HTERT RPE-1 (cell line): ENCODE measurements around the gene CELSR1.

Source experiments
- in situ Hi-C: fragments of 300-500 bp; cut with MboI; formaldehyde crosslinking; loops from 4 replicates; pipeline ENCODE4 v1.14.3; 2020; ENCODE audit warnings: low sequenced_read_pairs

CELSR1 gene, protein sequence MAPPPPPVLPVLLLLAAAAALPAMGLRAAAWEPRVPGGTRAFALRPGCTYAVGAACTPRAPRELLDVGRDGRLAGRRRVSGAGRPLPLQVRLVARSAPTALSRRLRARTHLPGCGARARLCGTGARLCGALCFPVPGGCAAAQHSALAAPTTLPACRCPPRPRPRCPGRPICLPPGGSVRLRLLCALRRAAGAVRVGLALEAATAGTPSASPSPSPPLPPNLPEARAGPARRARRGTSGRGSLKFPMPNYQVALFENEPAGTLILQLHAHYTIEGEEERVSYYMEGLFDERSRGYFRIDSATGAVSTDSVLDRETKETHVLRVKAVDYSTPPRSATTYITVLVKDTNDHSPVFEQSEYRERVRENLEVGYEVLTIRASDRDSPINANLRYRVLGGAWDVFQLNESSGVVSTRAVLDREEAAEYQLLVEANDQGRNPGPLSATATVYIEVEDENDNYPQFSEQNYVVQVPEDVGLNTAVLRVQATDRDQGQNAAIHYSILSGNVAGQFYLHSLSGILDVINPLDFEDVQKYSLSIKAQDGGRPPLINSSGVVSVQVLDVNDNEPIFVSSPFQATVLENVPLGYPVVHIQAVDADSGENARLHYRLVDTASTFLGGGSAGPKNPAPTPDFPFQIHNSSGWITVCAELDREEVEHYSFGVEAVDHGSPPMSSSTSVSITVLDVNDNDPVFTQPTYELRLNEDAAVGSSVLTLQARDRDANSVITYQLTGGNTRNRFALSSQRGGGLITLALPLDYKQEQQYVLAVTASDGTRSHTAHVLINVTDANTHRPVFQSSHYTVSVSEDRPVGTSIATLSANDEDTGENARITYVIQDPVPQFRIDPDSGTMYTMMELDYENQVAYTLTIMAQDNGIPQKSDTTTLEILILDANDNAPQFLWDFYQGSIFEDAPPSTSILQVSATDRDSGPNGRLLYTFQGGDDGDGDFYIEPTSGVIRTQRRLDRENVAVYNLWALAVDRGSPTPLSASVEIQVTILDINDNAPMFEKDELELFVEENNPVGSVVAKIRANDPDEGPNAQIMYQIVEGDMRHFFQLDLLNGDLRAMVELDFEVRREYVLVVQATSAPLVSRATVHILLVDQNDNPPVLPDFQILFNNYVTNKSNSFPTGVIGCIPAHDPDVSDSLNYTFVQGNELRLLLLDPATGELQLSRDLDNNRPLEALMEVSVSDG (N-terminal part only)

DNA sequence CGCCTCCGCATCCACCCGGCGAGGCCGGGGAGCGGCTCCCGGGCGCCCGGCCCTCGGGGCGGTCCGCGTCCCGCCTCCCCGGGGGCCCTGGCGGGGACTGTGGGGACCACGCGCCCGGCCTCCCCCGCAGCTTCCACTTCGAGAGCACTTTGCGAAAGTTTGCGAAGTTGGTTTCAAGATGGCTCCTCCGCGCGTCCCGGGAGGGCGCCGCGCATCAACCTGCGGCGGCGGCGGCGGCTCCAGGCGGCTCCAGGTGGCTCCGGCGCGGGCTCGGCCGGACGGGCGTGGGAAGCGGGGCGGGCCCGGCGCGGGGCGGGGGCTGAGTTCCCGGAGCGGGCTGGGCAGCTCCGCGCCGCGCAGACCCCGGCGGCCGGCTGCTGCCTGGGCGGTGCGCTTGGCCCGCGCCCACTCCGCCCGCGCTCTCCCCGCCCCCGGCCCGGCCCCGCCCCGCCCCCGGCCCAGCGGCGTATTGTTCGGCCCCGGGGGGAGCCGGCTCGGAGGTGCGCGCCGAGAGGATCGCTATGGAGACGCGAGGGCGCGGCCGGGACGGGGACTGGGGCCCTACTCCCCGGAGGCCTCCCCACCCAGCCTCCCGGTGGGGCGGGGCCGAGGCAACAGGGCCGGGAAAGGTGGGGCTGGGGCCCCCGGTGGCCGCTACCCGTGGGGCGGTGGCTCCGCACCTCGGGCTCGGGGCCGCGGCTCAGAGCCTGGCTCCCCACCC is at the start of gene CELSR1:
TSS of gene CELSR1 (minus strand) at position 396 of the 721 bp plus-strand sequence. CDS start 450 bp downstream, outside the sequence.
- in situ Hi-C loops = loop anchor here (25.0 kb wide), 1 partner anchor 175 kb away; no protein-coding TSS in a partner anchor

DNA sequence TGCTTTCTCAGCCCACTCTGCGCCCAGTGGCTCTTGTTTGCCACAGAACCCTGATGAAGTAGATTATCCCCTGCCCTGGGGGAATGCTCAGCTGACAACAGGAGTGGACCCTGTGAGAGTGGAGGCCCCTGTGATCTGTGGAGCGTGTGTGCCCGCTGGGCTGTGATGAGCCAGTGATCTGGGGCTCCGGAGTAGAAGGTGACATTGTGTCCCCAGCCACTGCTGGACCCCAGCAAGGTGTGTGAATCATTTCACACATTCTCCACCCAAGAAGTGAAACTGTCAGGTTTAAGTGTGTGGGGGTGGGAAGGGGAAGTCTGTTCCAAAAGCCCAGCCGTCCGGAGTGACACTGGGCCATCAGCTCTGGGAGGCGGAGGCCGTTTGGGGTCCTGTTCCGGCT is 49.6 kb upstream of the CELSR1 start:
- in situ Hi-C loops = no loop called here

DNA sequence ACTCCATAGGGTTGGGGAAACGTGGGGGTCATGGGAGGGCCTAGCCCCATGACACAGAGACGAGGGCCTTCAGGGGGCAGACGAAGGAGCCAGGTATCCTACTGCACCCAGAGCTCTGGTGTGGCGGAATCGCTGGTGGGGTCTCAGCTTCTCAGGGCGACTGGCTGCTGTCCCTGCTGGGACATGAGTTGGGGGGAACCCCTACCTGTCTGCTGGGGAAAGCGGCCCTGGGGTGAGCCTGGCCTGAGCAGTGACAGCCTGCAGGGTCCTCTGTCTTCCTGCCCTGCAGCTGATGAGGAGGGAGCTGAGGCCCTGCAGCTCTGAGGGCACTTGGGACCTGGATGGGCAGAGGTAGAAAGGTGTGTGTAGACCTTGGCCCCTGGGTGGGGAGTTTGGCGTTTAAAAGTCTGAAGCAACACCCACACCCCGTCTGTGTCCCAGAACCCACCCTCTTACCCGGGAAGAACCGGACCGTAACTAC is 49.2 kb upstream of the CELSR1 start:
- in situ Hi-C loops = no loop called here

DNA sequence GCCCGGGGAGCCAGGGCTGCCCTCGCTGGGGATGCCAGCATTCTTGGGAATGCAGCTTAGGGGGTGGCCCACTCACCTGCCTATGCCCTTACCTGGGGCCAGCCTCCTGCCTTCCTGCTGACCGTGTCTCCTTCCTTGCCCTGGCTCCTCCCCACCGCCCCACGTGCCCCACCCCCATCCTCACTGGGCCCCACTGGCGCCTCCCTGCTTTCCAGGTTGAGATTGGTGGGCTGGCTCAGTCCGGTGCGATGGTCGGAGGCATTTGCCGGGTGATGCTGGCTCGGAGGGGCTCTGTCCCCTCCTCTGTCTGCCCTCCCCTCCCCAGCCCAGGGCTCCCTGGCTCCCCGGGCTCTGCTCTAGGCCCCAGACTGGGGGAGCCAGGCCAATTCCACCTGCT is 48.7 kb upstream of the CELSR1 start:
- in situ Hi-C loops = no loop called here

DNA sequence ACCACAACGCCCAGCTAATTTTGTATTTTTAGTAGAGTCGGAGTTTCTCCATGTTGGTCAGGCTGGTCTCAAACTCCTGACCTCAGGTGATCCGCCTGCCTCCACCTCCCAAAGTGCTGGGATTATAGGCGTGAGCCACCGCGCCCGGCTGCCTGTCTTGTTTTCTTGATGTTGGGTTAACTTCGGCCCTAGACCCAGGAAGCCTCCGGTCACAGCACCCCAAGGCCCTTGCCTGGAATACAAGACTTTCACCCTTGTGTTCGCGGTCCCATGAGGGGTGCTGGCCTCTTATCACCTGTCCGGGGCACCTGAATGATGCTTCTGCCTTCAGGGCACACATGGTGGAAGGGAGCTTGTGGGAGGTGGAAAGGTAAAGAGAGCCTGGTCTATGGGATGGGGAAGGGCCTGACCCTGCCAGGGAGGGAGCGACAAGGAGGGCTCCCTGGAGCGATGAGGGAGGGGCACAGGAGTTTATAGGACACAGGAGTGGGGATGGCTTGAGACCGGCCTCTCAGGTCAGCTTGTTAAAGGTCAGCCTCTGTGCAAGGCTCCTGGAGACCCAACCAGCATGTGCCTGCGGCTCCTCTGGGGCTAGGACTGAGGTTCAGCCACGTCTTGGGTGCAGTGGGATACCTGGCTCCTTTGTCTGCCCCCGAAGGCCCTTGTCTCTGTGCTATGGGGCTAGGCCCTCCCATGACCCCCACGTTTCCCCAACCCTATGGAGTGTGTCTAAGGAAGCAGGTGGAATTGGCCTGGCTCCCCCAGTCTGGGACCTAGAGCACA is 48.1 kb upstream of the CELSR1 start:
- in situ Hi-C loops = no loop called here

DNA sequence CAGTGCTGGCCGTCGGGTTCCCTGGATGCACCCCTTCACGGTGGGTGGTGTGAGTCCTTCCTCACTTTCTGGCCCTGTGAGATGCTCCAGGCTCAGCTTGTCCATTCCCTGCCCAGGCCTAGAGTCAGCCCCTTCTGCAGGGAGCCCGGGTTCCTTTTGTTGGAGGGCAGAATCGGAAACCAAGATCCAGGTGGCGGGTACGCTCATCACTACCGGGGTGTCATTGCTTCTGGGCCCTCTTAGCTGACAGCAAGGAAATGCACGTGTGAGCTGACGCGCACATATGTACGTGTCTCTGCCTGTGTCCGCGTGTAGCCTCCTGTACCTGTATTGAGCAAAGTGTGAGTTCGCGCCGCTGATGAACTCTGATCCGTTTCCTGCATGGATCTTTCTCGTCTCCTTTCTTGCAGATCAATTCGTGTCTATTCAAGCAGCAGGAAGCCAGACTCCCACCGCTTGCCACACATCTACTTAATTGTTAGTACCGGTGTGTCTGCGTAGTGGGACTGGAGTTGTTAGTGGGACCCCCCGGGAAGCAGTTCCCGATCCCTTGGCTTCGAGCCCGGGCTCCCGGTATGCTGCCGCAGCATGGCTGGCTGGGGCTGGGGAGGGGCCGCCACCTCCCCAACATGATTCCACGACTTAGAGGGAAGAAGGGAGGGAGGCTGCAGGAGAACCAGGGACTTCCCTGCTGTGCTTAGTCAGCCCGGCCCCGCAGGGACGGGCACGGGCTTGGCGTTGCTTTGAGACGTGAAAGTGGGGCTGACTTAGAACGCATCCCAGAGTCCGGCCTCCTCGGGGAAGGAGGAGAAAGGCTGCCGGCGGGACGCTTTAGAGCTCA is 46.9 kb upstream of the CELSR1 start:
- in situ Hi-C loops = no loop called here

DNA sequence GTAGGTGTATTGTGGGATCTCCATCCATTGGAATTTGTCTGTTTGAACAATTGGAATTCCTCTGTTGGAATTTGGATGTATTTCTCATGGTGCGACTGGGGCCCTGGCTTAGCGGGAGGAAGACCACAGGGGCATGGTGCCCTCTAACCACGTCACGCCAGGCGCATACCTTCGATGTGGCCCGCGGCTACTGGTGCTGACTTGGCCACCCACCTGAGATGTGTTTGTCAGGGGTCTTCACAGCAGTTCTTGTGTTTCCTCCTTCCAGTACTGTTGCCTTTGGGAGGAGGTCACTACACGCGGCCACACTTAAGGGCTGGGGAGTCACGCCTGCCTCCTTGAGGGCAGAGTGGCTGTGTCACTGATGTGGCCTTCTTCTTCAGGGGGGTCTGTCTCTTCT is 46.2 kb upstream of the CELSR1 start:
- in situ Hi-C loops = no loop called here

DNA sequence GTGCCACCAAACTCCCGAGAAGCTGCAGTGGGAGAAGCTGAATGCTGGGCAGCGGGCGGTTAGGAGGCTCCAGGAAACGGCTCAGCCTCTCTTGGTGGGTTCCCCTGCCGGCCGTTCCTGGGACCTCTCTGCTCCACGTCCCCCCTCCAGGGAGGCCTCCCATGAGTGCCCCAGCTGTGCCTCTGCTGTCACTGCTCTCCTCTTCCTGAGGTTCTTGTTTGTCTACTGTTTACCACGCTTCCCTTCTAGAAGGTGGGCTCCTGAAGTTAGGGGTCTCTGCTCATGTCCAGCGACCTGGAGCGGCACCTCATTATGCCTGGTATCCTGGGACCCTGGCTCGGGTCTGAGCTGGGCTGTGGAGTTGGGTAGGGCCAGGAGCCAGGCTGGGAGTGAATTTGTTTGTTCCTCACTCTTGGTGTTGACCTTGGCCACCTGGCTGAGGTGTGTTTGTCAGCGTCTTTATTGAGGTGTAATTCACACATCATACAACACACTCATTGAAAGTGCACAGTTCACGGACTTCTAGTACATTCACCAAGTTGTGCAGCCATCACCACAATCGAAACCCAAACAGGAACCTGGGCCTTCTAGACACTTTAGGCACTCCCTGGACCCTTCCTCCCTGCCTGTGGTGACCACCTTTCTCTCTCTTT is 45.0 kb upstream of the CELSR1 start:
- in situ Hi-C loops = no loop called here

DNA sequence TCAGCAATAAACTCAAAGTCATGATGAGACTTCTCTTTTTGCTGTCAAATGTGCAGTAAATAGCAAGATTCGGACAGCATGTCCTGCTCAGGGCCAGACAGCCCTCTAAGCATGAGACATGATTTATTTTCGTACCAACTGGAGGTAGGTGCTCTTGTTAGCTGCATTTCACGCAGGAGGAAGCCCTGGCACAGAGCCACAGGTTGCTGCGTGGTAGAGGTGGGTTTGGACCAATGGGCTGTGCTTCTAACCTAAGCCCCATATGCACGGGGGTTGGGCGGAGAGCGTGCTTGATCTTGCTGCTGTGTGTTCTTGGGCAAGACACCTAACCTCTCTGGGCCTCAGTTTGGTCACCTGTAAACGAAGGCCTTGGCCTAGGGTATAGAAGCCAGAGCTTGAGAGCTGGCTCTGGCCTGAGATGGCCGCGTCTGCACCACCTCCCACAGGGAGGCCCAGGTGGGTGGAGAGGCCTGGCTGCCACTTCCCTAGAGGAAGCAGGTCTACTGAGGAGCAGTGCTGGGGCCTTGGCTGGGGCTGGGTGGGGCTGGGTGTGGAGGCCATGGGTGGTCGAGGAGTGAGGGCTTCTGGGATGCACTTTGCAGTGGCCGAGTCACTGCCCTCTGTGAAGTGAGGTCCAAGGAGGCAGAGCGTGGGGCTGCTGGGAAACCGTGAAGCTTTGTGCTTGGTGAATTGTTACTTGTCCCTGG is 44.3 kb upstream of the CELSR1 start:
- in situ Hi-C loops = no loop called here

DNA sequence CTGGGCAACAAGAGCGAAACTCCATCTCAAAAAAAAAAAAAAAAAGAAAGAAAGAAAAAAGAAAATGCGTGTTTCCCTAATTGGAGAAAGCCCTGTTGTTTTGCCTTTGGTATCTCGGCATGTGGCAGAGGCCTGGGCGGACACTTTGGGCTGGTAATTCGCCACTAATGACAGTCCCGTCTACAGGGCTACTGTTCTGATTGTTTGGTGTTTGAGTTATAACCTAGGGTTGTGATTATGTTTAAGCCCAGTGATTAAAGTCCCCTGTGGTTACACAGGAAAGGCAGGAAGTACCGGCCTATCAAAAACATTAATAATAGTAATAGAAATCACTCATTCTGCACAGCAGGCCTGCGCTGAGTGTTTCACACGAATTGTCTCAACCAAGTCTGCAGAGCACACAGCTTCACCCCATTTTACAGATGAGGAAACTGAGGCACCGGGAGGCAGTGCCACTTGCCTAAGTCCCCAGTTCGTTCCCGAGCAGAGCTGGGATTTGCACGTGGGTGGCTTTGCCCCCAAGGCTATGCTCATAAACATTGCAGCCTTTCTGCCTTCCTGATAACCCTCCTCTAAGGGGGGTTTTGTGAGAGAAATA is 43.6 kb upstream of the CELSR1 start:
- in situ Hi-C loops = no loop called here

DNA sequence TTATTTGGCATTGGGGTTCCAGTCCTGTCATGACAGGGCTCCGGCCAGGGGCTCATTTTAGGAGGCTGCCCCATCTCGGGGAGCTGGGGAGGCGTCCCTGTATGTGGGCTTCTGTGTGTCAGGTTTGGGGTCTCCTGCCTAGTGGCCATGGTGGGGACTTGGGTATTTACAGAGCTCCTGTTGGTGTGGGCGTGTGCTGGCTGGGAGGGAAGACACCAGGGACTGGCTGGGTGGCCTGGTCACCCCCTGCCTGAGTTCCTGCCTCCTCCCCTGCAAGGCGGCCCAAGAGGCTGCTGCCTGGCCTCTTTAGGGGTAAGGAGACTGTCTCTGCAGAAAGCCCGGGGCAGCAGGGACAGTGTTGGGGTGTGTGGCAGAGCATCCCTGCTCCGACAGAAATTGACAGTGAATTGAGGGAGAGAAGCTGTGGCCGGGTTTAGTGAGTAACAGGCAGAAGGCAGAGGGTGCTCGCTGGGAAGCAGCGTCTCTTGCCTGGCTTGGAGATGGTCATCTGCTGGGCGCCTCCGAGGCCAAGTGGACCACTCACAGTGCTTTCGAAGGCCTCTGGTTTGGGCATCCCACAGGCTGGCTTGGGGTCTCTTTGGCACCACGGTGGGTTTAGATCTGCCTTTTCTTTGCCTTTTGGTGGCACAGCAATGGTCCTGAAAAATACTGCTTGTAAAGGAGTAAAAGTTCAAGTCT is 42.5 kb upstream of the CELSR1 start:
- in situ Hi-C loops = no loop called here

DNA sequence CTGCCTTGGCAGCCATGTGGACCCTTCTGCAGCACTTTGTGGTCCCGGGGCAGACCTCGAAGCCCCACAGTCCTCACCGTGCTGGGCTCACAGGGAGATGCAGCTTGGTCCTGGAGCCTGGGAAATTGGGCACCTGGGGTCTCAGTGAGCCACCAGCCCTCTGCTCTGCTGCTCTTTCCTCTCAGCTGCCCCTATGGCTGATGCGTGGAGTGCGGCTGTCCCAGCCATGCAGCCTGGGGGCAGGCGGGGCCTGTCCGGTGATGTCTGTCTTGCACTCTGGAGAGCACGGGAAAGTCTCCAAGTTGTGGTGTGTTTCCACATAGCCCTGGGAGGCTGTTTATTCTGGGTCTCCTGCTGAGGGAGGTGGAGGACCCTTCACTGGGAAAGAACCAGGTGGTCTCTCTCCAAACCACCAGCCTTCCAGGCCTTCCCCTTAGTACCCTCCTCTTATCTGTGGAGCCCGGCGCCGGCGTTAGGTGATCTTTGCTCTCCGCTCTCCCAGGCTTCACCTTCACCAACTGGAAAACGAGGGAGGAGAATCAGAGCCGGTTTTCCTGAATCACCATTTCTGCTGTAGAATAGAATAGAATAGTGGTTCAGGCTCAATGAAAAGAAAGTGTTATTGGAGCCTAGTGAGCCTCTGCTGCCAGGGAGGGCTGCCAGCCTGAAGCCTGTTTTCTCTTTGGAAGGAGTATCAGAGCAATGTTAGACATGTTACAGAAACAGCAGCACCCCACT is 41.6 kb upstream of the CELSR1 start:
- in situ Hi-C loops = no loop called here

DNA sequence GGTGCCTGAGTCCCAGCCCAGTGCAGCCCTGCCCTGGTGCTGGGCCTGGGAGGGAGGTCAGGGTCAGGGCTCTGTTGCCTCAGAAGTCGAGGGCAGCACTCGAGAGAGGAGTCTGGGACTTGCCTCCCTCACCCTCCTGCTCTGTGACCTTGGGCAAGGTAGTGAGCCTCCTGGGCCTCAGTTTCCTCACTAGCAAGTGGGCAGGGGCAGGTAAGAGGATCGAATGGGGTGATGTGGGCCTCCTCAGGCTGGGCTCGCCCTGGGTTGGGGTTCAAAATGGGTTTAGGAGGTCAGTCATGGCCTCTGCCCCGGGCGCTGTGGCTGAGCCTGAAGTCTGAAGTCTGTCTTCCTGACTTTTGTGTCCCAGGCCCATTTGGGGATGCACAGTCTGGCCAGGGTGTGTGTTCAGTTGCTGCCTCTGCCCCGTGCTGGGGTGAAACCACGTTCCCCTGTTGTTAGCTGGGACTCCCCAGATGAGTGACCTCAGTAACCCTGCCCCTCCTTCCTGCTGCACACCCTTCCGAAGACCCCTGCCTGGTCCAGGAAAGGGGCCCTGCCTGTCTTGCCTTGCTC is 40.9 kb upstream of the CELSR1 start:
- in situ Hi-C loops = no loop called here

DNA sequence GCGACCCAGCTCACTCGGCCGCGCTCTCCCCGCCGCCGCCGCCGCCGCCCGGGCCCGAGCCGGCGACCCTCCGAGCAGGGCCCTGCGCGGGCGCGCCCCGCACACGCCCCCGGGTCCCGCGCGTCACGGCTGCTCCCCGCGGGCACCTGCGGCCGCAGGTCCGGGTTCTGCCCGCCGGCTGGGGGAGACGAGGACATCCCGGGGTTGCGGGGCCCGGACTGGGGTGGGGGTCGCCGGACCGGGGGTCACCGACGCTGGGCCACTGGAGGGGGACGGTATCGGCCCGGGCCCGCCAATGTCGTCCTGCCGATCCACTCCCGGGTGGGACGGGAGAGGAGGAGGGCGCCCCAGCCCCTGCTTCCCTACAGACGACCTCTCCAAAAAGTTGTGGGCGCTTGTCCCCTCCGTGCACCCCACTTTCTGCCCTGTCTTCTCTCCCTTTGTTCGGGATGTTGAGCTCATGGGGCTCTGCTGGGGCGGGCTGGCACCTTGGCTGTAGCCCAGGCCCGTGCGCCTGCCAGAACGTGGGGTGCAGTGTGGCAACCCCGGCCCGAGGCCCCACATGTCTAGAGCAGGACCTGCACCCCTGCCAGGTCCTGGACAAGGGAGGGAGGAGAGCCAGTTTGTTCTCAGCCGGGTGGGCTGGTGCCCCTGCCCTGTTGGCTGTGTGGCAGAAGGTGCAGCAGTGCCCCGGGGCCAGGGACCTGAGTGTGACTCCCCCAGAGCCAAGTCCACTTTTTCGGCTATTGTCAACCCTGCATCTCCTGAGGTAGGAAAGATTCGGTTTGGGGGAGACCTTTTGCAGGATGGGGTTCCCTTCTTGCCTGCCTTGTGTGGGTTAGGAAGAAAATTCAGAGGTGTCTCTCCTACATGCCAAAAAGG is 40.2 kb upstream of the CELSR1 start:
- in situ Hi-C loops = no loop called here
